ENCODE data around the gene PML.
"Not testable (repeated sequence)": the region's sequence is repeated elsewhere in the genome, so short reads cannot be mapped to it uniquely, and the experiment has no call there.

PML gene

DNA sequence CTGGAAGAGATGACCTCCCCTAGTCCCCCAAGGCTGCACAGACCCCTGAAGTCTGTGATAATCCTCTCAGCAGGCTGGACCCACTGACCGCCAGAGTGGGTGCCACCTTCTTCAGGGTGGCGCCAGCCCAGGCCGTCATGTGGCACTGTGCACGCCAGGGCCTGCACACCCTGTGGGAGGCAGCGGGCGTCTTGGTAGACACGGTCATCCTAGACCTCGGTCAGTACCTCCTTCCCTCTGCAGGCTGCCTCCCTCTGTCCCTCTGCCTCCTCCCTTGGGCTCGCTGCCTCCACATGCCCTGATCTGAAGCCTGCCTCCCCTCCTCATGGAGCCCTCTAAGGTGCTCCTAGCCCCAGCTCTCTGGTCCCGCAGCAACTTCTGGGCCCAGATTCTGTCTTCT is 101.1 kb downstream of the PML start:
- H3K27ac ChIP-seq; H3K36me3 ChIP-seq (replicated peaks); in situ Hi-C loops (cut with HindIII; ENCODE audit: low pct_ligation_motif_present, low sequenced_read_pairs); H3K4me3 ChIP-seq (ENCODE audit: low read depth, low read length); H3K27me3 ChIP-seq (replicated peaks); DNase-seq: not testable (repeated sequence)

DNA sequence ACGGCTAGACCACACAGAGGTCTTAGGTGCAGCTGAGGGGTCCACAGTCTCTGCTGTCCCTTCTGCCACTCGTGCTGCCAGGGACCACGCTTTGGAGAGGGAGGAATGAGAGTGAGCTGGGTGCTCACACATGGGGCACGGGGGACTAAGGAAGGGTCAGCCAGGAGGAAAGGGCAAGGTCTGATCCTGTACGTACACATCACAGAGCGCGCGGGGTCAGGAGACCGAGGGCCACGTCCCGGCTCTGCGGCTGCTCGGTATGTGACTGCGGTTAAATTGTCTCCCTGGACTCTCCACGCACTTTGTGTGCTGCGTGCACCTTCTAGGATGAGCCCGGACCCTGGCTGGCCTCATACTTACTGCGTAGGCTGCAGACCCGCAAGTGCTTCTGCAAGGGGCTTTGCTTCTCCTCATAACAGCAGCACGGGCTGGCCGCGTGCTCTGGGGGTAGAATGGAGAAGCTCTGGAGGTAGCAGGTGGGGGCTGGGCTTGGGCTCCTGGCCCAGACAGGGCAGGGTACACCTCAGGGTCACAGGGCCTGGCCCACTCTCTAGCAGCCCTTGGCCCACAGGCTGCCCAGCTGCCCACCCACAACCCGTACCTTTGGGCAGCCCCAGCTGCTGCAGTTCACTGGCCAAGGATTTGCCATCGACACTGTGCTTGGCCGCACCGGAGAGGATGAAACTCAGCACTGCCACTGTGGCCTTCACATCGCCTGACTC is 102.4 kb downstream of the PML start:
- DNase-seq, result not testable (repeated sequence)

More for the DNA sequence above, 102.4 kb downstream of the PML start:
- in situ Hi-C loops (cut with HindIII; ENCODE audit: low pct_ligation_motif_present, low sequenced_read_pairs); H3K27me3 ChIP-seq (replicated peaks); H3K36me3 ChIP-seq (replicated peaks); H3K27ac ChIP-seq; H3K4me3 ChIP-seq (ENCODE audit: low read depth, low read length): not testable (repeated sequence)

Data from brain microvascular endothelial cell (primary cell).